Ammon's horn (tissue), 1 donor: ENCODE measurements around the gene SMAD6.
"Not testable (repeated sequence)": the region's sequence is repeated elsewhere in the genome, so short reads cannot be mapped to it uniquely, and the experiment has no call there.

ENCODE experiments used
- DNase-seq: peaks from one replicate; pipeline ENCODE4 v3.0.0-alpha.2; 2016; ENCODE audit warnings: low spot score

Gene SMAD6

DNA sequence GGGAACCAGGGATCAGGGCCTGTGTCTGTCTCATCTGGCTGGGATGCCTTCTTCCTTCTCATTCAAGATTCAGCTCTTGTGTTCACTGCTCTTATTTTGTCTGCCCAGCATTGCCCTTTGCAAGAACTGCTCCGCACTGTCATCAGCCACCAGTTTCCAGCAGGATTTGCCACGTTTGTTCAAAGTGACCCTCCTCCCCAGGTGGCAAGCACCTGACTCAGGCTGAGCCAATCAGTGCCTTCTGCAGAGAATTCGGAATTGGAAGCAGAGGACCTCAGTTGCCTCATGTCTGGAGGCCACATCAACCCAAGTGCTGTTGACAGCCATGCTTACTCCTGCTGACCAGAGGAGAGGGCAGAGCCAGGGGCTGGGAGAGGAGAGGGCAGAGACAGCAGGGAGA lies 124.5 kb downstream of the SMAD6 start:
- DNase-seq, result no peak

DNA sequence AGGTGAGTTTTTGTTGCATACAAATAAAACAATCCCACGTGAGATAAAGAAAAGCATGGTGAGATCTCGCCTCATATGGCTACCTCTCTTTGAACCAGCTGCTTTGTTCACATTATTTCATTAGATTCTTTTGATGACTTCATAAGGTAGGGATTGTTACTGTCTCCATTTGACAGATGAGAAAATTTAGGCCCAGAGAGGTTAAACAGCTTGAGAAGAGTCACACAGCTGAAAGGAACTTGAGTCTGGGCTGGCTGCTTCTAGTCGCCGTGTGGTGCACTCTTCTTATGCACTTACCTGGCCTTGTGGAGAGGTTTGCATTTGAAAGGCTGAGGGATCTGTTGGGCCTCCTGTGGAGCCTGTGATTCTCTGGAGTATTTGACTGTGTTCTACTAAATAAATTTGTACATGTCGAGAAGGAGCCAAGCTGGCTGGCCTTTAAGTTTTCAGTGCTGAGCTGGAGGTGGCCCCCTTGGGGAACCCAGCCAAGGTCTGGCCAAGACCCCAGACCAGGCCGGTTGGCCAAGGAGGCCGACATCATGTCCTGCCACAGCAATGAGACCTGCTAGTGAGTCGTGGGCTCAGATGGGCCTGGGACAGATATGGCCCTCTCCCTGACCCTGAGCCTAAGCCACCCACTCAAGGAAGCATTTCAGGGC lies 125.1 kb downstream of the SMAD6 start:
- no peak for DNase-seq

DNA sequence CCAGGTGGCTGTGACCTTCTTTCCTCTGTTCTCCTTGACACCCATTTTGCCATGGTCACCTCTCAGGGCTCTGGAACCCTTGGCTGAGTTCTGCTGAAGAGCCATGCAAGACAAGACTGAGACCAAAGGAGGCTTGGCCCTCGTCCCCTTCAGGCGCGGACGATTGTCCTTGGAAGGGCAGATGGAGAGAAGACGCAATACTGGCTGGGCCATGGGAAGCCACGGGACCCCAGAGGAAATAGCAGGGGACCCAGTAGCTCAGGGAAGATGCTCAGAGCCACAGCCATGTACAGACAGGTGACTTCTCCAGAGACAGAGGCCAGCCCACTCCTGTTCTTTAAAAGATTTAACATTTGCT lies 125.6 kb downstream of the SMAD6 start:
- DNase-seq, result no peak

DNA sequence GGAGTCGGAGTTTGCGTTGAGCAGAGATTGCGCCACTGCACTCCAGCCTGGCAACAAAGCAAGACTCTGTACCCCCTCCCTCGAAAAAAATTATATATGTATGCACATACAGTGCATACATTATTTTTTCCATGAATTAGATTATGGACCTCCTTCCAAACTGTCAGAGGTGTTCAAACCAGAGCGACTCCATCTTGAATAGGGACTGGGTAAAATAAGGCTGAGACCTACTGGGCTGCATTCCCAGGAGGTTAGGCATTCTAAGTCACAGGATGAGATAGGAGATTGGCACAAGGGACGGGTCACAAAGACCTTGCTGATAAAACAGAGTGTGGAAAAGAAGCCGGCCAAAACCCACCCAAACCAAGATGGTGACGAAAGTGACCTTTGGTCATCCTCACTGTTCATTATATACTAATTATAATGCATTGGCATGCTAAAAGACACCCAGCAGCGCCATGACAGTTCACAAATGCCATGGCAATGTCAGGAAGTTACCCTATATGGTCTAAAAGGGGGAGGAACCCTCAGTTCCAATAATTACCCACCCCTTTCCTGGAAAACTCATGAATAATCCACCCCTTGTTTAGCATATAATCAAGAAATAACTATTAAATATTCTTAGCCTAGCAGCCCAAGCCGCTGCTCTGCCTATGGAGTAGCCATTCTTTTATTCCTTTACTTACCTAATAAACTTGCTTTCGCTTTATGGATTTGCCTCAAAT lies 126.9 kb downstream of the SMAD6 start:
- DNase-seq, result not testable (repeated sequence)

DNA sequence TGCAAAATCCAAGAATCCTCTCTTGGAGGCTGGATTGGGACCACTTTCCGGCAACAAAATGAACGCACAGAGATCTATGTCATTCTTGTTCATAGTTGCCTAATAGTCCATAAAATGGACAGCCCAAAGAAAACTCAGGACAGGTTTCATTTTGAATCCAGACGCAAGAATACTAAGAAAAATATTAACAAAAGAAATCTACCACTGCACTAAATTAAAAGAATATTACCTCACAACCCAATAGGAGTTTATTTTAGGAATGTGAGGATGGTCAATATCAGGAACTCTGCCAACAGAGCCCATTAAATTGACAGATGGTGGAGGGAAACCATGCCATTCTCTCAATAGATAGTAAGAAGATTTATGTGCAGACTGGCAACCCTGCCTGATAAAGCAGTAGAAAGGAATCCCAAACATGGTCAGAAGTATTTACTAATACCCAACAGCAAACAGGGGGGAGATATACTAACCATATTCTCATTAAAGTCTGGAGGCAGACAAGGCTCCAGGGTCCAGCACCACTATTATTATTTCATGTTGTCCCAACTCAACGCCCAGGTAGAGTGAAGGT lies 127.6 kb downstream of the SMAD6 start:
- no peak for DNase-seq

DNA sequence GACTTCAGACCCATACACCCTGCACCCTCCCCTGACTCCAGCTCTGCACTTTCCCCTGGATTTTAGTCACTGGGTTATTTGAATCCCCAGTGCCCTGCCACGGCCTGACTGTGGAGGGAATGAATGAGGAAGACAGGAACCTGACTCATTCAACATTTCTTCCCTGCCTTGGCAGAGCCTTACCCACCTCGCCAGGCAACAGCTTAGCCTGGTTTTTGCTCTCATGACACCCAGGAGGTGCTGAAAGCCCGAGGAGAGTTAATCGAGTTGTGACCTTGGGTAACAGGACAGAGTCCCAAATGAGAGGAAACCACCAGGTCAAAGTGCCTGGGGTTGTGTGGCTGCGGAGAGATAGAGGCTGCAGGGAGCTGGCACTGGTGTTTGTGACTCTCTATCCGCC lies 128.3 kb downstream of the SMAD6 start:
- DNase-seq, result no peak

DNA sequence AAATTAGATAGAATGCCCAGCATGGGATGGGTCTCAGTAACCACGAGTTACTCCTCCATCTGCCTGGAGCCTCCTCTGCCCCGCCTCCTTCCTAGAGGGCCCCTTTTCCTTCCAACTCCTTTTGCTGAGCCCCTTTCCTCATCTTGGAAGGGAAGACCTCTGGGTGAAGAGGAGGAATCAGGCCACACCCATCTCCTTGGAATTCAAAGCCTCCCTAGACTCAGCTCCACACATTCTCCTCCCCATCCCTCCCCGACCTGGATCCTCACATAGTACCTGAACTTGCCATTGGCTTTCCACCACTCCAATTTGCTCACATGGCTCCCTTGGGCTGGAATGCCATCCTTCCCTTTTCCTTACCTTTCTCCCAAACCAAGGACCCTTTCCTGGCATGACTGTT lies 128.8 kb downstream of the SMAD6 start:
- no peak for DNase-seq

DNA sequence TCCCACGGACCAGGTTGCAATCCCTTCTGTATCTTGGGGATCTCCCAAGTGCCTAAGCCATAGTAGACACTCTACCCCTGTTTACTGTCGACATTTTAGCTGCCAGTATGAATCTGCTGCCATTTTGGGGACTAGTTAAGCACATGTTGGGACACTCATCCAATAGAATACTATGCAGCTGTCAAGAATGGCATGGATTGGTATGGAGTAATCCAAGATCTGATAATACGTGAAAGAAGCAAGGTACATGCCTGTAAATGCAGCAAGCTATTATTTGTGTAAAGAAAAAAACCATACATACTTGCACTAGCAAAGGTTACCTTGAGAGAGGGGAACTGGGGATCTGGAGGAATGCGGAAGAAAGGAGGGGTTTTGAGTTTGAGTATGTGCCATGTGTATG lies 129.3 kb downstream of the SMAD6 start:
- DNase-seq, result no peak

DNA sequence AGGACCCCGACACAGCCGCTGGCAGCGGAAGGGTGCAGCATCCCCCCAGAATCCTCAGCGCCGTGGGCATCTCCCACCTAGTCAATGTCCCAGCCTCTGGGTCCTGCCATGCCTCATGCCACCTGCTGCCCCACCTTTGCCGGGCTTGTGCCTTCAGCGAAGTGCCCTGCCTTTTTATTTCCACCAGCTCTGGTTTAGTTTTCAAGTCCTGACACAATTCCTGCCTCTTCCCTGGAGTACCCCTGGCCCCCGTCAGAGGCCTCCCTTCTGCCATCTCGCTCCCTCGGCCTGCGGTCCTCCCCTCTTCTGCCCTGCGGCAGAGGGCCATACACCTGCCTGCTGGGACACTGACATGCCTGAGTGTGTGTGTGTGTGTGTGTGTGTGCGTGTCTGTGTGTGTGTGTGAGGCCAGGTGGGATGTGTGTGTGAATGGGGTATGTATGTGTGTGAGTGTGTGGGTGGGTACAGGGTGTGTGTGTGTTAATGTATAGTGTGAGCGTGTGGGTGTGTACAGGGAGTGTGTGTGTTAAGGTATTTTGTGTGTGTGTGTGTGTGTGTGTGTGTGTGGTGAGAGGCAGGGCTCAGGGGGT lies 129.9 kb downstream of the SMAD6 start:
- DNase-seq, result no peak
